HG02981 (cell line): ENCODE measurements around the gene FAM120B.

ENCODE experiments used
- ATAC-seq: cut with Tn5 transposase; IDR thresholded peaks from one replicate; pipeline ENCODE4 v1.9.1; 2021; ENCODE audit warnings: mild to moderate bottlenecking, moderate library complexity; ENCODE audit not compliant: unreplicated experiment

Gene FAM120B

DNA sequence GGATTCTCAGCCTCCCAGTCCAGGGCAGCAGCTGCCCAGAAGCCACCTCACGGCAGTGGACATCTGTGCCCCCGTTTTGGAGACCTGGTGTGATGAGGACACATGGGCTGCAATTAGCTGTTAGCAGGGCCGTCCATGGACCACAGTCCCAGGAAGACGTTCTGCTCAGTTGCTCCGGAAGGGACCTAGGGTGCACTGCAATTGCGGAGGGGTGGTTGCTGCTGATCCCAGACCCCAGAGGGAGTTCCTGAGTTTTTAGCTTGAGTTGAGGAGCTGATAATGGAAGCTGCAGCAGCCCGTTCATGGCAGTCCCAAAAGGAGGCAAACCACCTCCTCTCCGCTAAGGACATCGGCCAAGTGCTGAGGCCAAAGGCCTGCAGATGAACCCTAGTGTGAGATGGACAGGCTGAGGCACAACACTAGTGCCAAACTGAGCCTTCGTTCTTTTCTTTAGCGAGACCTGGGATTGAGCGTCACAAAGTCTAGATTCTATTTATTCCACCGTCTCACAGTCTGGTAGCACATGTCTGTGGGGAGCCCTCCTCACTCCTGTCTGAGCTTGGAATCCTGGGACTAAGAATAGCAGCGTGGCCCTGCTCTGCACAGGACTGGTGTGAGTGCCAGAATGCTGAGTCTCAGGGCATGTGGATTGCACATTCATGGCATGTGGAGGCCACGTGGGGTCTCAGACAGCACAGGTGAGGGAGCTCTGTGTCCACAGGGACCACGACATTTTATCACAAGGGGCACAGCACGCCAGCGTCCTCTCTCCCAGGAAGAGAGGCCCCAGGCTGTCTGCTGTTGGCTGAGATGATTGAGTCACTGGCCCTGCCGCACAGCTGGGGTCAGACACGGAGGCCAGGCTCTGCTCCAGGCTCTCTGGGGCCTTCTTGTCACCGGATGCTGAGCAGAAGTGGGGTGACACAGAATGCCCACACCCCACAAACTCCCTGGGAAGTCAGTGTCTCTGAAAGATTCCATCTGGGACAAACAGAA is 133.1 kb downstream of the FAM120B start:
- no peak for ATAC-seq

GRCh38 chr6:170440437-170440836 is 133.9 kb downstream of the FAM120B start:
- no peak for ATAC-seq

GRCh38 chr6:170441316-170441715 is 134.8 kb downstream of the FAM120B start:
- no peak for ATAC-seq

DNA sequence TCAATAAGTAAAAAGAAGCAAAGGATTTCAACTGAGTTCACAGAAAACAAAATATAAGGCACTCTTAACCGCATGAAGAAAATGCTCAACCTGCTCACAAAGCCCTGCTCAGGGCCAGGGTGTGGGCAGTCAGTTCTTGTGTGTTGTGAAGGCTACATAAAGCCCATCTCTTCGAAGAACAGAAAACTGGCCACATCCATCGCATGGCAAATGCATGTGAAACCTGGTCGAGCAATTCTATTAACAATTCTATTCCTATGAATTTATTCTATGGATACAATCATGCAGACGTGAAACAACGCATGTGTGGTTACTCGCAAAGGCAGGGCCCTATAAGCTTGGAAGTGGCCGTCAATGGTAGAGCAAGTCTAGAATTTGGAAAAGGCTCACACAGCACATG is 136.0 kb downstream of the FAM120B start:
- ATAC-seq = no peak

GRCh38 chr6:170443151-170443662 is 136.6 kb downstream of the FAM120B start:
- ATAC-seq = no peak

GRCh38 chr6:170444056-170444591 is 137.6 kb downstream of the FAM120B start:
- ATAC-seq = no peak

- ATAC-seq = no peak
These were observed 138.3 kb downstream of the FAM120B start for GRCh38 chr6:170444811-170445211.

DNA sequence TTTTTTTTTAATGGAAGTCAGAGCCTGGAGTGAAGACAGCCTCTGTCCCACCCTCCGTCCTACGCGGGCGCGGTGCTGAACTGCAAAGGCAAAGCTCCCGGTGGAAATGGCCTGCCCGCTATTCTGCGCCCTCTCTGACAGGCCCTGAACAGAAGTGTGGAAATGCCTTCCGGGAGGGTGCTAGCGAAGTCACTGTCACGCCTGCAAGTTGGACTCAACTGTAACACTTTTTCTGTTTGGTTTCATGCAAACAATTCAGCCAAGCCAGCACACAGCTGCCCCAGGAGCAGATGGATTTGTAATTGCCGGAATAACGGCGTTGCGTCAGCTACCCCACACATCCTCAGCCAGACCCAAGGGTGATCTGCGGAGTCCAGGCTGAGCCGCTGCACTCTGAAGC is 138.9 kb downstream of the FAM120B start:
- ATAC-seq = no peak

GRCh38 chr6:170445971-170446370 is 139.4 kb downstream of the FAM120B start:
- ATAC-seq = no peak

- no peak for ATAC-seq
These were observed 140.4 kb downstream of the FAM120B start for GRCh38 chr6:170446841-170447560.

DNA sequence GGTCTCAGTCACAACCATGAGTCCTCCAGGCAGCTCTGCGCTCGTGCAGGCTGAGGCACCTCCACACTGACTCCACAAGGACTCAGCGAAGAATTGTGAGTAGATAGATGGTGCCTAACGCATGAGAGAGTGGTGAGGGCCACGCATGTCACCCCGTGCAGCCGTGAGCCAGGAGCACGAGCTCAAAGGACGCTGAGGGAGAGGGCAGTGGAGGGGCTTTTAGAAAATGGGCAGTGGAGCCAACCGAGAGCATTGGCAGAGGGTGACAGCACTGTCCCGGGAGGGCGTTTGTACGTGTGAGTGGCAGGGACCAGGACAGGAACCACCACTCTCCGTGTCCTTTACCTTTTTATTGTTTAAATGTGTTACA is 141.0 kb downstream of the FAM120B start:
- no peak for ATAC-seq

GRCh38 chr6:170448317-170448716 is 141.8 kb downstream of the FAM120B start:
- ATAC-seq = no peak

DNA sequence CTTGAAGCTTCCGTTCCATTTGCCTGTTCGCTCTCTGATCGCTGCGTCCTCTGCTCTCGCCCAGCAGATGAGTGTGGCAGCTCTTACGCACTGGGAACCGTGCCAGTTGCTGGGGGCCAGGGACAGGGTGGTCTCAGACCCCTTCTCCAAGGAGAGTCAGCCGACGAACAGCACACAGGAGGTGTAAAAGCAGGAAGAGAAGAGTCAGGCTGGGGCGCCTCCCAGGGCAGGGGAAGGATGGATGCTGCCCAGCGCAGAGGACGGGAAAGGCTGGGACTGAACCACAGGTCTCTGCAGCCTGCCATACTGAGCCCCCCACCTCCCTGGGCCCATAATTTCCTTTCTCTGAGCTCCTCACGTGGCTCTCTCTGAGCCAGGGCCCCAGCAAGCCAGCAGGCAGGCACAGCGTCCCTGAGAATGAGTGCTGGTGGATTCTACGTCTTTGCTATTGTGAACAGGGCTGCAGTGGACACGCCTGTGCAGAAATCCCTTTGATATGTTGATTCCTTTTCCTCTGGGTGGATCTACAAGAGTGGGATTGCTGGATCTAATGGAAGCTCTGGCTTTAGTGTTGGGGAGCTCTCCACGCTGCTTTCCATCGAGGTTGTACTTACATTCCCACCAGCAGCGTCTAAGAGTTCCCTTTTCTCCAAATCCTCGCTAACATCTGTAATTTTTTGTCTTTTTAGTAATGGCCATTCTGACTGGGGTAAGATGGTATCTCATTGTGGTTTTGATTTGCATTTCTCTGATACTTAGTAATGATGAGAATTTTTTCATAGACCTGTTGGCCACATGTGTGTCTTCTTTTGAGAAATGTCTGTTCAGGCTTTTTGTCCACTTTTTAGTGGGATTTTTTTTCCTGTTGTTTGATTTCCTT is 142.4 kb downstream of the FAM120B start:
- no peak for ATAC-seq

- no peak for ATAC-seq
These were observed 143.5 kb downstream of the FAM120B start for GRCh38 chr6:170449835-170450753.

GRCh38 chr6:170450916-170451761 is 144.6 kb downstream of the FAM120B start:
- no peak for ATAC-seq

- no peak for ATAC-seq
These were observed 145.4 kb downstream of the FAM120B start for GRCh38 chr6:170451762-170452651.

GRCh38 chr6:170452767-170453545 is 146.4 kb downstream of the FAM120B start:
- no peak for ATAC-seq
